Measurements from ENCODE around the gene SNAP25.

SNAP25 gene

DNA sequence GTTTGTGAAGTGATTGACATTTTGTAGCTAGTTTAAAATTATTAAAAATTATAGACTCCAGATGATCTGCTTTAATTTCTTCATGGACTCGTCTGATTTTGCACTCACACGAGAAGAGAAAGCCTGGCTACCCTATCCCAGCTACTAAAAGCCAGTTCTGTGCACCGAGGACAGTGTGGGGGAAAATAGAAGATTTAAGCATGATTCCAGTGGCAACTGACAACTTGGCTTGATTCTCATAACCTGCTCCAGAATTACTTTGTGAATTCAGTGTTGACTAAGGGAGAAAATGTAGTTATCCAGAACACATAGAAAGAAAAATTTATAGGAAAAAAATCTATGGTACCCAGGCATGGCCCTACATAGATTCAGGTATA, 88.7 kb downstream of the SNAP25 start:
- no peak for DNase-seq

DNA sequence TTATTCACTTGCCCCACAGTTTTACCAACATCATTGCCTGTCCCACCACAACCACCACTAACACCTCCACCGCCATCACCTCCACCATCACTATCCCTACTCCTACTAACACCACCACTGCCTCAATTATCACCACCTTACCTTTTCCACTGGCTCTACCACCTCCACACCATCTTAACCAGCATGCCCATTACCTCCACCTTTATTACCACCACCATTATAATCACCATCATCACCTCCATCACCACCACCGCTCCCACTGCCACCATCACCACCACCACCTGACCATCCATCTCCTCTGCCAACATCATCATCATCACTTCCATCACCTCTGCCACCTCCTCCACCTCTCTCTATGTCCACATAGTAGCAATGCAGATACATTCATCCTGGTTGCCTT, 90.0 kb downstream of the SNAP25 start:
- DNase-seq, result no peak

DNA sequence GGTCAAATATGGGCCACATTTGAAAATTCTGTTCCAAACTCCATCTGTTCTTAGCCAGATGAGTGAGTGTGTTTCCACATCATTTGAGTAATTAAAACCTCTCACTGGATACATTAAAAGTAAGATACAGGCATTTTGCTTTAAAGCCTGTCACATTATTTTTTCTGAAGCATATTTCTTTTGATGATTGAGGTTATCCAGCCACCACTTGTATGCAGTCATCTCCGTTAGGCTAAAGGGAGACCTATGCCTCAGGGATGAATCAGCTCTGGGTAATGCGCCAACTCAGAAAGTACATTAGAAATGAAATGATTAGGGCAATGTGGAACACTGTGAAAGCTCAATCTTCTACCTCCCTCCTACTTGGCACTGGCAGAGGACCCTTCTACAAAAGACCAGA, 90.7 kb downstream of the SNAP25 start:
- DNase-seq, result peak; percentile 46

DNA sequence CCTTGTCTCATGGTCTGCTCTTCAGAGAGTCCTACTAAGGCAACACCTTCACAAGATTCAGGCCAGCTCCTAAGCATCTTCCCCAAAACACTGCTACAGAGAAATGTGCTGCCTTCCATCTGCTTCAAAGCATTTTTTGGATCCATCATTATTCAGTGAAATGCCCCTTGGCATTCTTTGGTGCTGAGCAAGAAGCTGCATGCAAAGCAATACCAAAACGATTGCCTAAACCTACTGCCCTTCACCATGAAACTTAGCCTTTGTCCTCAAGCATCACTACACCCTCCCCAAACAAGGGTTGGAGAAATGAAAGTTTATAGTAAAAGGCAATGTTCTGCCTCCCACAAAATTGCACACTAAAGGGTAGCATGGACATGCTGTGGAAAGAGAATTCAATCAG, 93.5 kb downstream of the SNAP25 start:
- no peak for DNase-seq

DNA sequence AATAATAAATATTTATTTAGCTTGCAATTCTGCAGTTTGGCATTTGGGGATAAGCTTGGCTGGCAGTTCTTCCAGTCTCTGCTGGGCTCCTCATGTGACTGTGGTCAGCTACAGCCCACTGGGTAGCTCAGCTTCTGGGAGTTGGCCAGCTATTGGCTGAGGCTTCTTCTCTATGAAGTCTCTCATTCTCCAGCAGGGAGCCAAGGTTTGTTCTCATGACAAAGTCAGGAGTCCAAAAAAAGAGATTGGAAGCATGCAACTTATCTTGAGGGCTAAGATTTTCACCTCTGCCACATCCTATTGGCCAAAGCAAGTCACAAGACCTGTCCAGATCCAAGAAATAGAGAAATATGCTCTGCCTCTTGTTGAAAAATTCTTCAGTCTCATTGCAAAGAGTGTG, 94.6 kb downstream of the SNAP25 start:
- DNase-seq, result no peak

DNA sequence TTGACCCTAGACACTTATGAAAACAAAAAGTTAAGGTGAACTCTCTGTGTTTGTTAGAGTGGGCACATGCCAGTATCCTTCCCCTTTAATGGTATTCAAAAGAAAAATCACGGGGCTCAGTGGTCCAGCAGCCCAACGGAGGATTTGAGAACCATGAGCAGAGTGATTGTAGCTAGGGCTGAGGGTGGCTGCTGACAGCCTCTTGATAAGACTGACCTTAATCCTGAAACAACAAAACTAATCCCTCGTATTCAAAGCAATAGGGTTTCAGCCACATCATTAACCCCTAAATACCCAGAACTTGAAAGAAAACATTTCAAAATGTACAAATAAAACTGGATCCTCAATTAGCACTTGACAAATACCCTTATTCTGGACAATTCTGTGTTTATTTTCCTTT, 95.1 kb downstream of the SNAP25 start:
- no peak for DNase-seq

DNA sequence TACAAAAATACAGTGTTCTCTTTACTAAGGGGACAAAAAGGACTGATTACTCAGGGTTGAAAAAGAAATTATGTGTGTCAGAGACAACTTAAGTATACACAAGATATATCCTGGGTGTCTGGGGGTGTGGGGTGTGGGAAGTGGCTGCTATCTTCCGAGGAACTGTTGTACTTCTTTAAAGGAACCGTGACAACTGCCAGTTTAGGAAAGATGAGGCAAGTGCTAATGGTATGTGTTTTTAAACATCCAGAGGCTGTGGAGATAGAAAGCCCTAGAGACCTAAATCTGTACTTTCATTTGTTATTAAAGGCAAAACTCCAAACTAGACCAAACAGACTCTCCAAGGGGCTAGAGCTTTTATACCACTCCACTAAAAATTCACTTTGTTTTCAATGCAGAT, 95.6 kb downstream of the SNAP25 start:
- no peak for DNase-seq

DNA sequence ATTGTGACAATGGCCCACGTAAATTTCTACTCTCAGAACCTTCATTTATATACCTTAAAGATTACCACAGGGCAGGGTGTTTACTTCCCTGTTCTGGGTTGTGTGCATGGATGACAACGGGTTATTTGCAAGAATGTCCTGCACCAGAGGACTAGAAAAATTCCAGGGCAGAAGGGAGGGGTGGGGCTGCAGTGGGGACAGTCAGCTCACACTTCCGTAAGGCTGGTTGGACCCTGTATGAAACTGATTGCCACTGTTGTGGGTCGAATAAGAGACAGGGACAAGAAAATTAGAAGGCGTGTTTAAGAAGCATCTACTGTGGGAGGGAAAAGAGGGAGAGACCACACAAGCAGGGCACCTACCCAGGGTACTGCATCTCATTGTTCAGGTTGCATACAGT, 96.5 kb downstream of the SNAP25 start:
- DNase-seq, result no peak

DNA sequence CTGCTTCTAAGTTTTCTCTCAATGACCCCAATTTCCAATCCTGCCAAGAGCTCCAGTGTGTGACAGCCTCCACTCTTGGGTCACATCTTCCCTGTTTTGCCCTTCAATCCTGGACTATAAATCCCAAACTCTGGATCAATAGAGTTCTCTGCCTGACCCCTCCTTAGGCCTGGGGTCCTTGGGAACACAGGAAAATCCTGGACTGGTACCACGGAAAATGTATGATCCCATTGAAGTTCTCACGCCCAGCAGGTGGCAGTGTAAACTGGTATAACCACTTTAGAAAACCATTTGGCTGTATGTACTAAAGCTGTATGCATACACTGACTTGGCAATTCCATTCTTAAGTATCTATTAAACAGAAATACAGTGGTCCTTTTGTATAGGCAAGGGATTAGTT, 98.0 kb downstream of the SNAP25 start:
- DNase-seq, result no peak

DNA sequence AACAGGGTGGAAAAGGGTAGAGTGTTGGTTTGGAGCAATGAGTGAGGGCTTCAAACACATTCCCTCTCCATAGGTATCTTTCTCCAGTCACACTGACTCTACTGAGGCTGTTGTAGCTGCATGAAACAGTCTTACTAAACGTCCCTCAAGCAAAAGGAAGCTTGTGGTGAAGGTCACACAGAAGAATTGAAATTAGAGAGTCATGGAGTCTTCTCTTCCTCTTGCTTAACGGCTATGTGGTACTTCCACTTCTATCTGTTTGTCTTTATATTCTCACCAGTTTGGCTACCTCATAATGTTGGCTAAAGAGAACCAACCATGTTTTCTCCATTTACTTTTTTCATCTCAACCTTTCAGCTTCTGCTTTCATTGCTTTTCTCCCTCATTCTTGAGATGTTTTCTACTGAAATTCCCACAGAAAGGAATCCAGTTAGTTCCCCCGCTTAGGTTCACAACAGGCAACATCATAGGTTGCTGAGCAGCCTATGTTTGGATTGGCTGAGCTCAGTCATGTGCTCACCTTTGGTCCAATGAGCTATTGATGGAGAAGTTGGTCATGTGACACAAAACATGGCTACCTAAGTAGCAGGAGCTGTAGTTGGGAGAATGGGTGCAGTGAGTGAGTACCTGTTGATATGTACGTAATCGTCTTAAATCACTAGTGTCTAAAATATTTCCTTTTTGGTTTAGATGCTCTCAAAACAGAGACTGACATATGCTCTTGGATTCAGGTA, 99.8 kb downstream of the SNAP25 start:
- no peak for DNase-seq

DNA sequence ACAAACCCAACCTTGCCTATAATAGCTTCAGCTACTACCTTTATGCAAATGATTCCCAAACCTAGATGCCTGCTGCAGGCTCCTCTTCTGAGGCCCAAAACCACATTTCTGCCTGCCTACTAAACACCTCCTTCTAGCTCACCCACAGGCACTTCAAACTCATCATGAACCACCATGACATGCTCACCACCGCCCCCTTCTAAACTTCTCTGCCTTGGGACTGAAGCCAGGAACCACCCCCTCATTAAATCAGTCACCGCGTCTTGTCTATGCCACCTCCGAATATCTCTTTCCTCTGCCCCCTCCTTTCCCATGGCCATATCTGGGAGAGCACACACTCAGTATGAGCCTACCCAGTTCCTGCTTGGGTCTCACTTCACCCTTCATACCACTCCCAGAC, 101.2 kb downstream of the SNAP25 start:
- no peak for DNase-seq

DNA sequence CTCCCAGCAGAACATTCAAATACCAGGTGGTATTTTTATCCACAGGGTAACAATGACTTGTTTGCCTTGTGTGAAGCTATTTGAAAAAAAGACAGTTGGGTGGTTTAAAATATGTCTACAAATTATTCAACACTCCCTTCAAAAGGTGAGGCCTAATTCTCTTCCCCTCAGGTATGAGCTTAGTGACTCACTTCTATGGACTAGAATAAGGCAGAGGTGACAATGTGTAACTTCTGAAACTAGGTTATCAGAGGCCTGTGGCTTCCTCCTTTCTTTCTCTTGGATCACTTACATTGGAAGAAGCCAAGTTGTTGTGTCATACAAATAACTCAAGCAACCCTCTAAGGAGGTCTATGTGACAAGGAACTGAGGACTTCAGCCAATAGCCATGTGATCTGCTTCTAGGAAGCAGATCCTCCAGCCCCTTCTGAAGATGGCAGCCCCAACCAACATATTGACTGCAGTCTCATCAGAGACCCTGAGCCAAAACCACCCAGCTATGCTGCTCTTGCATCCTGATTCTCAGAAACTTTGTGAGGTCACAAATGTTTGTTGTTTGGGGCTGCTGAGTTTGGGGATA, 102.6 kb downstream of the SNAP25 start:
- no peak for DNase-seq

DNA sequence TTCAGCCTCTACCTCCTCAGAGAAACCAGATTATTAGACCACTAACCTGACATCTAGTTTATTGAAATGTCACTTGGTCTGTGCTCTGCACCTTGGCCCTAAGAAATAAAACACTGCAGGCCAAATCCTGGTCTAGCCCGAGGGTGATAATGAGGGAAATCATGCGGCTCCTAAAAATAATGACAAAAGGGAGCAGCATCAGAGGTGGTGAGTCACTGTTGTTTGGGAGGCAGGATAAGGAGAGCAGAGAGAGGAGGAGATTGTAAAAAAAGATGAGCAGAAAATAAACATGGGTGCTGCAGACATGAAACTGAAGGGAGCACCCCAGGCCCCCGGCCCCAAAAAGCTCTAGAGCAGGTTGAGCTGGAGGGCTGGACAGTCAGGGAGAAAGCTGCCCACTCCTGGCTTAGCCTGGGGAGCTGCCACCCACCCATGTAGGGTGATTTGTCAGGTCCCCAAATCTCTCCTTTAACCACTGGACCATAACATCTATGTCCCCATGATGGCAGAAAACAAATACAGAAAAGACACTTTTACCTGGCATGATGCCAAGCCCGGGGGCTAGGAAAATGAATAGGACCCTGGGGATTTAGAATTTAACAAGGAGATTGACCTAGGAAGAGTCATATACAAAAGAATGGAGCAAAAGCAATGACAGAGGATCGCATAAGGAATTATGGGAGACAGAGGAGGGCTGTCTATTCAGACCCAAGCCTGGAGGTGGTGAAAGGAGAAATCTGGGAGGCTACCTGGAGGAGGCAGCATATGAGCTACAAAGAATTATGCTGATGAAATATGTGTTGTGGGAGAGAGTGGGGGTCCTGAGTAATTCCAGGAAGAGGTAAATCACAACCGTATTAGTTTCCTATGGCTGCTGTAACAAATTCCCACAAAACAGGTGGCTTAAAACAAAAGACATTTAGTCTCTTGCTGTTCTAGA, 103.7 kb downstream of the SNAP25 start:
- DNase-seq, result peak; percentile 58

DNA sequence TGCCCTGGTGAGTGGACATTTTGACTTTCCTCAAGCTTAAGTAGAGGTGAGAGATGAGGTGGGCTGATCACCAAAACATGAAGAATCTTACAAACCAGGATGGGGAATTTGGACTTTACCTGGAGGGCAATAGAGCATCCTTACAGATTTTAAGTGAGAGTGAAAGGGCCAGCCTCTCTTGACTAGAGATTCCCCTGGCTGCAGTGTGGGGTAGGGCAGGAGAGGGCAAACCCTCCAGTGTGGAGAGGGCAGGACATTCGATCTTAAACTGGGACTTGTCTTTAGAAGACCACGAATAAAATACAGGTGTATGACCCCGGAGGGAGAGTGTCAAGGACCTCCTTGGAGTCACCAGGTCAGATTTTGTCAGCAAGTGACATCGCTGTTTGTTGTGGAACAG, 105.1 kb downstream of the SNAP25 start:
- no peak for DNase-seq

DNA sequence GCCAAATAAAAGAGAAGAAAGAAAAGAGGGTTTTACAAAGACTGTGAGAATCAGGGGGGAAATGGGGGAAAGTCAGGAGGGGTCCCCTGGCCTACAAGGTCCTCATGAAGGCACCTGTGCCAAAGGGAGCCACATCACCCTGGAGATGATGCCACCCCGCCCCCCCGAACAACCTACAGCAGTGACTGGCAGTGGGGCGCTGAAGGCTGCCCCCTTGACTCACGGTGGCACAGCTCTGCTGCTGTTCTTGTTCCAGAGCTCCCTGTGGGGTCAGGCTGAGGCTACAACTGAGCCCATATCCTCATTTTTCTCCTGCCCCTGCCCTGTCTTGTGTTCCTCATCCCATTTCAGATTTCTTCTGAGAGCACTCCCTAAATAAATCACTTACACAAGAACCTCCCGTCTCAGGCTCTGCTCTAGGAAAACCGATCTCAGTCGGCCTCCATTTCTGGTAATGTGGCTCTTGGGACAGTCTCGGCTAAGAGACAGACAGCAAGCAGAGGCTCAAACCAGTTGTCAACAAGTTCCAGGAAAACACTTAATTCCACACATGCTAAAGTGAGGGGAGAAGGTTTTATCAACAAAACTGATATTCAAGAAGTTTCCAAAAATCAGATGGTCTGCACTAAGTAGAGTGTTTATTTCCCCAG, 105.7 kb downstream of the SNAP25 start:
- no peak for DNase-seq

DNA sequence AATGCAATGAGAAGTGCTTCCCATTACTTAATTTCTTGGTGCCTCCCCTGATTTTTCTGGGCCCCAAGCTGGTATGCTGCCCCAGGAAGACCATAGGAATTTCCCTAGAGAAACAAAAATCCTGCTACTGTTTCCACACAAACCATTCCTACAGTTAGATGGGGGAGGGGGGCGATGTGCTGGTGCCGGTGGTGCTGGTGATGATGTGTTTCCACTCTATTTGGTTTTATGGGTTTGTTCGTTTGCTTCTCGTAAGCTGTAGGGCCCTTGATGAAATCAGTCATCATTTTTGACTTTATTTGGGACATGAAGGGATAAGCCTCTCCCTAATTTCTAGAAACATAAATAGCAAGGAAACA, 110.2 kb downstream of the SNAP25 start:
- DNase-seq, result no peak

DNA sequence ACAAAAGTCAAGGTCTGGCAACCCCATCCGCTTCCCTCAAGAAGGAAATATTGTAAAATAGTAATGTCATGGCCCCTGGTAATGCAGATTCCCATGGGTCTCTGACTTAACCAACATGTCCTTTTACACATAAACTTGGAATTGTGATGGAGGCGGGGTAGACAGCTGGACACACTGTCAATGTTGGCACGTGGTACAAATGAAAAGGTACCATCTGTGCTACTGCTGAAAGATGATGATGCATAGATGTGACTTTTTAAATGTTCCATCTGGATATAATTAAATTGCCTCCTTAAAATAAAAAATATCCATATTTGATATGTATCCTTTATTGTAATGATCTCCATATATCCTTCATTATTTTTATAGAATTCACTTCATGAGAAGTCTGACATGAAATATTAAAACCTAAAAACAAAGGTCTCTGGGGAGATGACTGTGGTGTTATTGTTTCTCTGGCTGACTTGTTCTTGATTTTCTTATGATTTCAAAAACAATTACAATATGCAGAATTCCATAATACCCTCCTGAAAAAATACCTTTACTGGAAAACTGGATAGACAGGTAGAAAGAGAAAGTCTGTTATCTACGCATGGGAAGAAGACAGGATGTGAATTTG, 110.9 kb downstream of the SNAP25 start:
- DNase-seq, result no peak

DNA sequence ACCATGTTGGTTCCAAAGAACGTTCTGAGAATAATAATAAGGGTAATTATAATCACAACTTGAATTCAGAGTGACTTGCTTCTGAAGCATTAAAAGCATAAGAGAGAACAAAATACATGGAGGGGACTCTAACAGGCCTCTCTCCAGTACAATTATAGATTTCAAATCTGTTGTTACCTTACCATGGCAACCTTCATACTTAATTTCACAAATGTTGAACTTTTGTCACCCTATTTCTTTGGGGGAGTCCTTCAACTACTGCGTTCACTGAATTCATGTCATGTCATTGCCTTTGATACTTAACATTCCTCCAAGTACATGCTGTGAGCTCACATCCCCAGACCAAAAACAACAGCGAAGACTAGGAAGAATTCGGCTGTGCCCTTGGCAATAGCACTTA, 111.4 kb downstream of the SNAP25 start:
- no peak for DNase-seq

DNA sequence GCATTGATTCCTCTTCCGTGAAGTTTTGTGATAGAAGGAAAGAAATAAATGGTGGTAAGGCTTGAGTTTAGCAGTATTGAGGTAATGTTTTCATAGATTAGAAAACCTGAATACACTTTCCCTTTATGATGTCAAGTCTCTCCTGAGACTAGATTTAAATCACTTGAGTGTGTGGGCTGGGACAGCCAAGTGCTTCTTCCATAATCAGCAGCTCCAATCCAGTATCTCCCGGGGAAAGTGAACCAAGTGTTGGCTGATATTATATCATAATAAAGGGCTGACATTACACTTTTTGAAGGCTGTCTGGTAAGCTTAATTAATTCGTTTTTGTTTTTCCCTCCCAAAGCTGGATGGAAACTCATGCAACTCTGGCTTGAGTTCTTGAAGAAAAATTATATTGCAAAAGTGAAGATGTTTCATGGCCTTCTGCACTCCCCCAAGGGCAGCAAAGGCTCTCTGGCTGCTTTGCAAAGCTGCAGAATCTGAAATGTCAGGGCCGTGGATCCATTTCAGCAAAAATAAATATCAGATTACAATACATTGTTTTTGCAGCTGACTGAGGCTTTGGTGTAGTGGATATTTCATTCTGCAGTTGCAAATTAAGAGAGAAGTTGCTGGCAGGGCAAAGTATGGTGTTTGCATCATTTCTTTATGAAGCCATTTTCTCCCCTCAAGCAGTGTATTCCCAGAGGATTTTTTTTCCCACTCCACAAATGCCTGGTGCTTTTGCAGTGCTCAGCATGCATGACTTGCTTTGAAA, 114.2 kb downstream of the SNAP25 start:
- DNase-seq, result no peak

DNA sequence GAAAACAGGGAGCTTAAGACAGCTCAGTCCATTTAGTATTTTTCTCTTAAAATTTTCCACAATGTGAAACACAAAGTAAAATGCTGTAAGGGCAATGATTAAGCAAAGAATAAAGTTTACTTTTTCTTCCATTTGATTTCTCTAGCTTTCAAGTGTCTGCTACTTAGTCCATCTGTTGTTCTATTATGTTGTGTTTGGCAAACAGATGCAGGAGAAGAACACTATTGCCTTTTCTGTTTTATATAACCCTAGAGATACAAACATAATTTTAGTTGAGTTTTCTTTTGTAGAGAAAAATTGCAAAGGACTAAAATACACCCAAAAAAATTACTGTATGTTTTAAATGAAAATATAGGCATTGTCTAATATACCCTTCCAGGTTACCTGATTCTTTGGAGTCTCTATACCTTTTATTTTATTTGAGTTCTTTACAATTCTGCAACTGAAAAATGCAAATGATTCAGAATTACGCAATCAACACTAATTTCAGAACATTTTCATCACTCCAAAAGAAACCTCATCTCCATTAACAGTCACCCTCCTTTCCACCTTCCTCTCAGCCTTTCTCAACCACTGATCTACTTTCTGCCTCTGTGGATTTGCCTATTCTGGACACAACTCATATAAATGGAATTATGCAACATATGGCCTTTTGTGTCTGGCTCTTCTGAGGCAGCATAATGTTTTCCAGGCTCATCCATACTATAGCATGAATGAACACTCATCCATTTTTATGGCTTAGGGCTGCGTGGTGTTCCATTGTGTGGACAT, 118.5 kb downstream of the SNAP25 start:
- DNase-seq, result no peak

DNA sequence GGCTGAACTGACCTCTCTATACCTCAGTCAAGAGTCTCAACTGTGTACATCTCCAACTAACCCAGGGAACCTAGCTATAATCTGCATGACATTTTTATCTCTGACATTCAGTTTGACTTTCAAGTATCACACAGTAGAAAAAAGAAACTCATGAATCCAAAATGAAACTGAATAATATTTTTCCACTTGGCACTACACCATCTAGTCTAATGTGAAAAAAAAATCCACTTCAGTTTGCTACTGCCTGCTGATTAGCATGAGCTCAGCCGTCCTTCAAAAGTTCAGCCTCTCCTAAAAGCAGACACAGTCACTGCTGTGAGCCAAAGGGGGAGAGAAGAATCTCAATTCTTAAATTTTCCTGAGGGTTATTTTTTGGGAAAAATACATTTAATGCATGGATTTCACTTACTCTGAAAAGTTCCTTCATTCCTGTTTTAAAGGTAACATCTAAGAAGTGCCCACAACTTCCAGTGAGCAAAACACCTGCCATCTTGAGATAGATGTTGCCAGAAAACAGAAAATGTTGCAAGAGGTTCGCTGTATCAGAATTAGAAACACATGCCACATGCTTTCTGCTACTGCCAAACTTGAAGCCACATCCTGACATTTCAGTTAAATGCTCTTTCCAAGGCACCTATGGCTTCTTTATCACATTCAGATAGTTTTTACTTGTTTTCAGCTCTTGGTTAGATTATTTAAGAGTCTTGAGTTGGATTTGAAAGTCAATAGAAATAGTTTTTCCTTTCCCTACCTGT, 120.0 kb downstream of the SNAP25 start:
- DNase-seq, result no peak

Measured in T1000 (cell line).